CD4-positive, alpha-beta T cell treated with Interleukin-1 beta for 1 hour (primary cell): ENCODE data around the gene CCNI.
"Not testable (repeated sequence)": the region's sequence is repeated elsewhere in the genome, so short reads cannot be mapped to it uniquely, and the experiment has no call there.

Source experiments
- DNase-seq, 2 donors: peaks; one replicate each; pipeline ENCODE4 v3.0.0-alpha.2; 2020 to 2022

Gene CCNI

DNA sequence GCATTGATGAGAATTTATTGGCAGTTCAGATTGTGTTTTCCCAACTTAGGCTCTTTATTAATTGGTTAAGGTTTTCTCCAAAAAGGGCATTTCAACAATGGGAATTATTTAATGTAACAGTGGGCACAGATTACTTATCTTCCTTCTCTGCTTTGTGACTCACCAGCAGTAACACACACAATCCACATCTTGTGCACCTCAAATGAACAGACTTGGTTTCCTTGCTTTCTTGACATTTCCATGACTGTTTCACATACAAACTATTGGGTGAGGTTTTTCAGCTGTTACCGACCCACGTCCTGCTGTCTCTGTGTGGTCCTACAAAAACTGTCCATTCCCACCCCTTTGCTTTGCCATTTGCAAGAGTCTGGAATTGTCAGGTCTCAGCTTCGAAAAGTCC lies 38.1 kb downstream of the CCNI start:
- no peak for DNase-seq

DNA sequence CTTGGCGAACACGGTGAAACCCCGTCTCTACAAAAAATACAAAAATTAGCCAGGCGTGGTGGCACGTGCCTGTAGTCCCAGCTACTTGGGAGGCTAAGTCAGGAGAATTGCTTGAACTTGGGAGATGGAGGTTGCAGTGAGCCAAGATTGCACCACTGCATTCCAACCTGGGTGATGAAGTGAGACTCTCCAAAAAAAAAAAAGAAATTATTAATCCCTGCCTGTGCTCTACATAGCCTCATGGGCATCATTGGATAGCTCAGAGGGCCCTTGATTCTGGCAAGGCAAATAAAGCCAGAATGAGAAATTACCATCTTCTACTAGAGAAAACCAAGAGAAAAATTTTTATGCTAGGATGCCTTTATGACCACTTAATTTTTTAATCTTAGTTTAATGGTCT lies 38.6 kb downstream of the CCNI start:
- not testable (repeated sequence) for DNase-seq

DNA sequence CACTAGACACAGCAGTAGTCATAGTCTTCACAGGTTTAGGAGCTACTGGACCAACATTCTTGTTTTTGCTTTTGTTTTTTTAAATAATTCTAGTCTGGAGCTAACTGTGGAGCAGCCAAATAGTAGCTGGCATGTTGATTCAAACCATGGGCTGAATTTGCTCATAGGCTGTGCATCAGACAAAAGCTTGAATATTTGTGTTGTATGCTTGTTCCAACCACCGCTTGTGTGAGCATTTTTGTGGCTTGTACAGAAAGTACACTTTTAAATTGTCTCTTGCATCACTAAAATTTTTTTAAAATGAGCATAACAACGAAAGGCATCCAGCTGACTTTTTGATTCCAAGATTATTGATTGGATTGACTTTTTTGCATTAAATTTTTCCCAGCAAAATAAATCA lies 39.6 kb downstream of the CCNI start:
- DNase-seq = no peak

DNA sequence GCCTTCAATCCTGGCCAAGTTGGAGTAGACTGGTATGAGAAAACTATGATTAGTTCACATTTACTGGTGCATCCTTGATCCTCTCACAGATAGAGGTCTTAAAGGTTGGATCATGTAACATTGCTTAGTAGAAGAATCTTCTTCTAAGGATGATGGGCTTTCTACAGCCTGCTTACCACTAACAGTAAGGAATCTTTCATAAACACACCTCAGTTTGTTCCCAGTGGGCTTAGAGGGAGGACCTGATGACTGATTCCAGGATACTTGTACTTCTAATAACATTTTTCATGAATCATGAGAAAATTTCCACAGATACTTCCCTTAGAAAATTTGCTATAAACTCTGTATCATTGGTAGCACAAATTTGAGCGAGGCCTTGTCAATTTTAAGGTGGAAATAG lies 40.6 kb downstream of the CCNI start:
- DNase-seq = no peak

DNA sequence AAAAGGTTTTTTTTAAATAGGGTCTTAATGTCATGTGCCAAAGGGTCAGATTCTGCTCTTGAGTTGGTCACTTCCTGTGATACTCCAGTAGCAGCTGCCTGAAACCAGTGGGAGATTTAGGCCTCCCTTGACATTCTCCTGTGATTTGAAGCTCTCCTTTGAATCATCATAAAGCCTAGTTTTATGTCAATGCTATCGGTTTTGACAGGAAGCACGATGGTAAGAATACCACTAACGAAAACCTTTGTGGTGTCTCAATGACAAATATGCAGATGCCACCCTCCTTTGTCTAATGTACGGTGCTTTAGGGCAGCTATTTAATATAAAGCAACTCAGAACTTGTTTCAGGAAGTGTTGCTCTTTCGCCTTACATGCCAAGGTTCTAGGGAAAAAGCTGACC lies 44.2 kb downstream of the CCNI start:
- DNase-seq = peak in 1 of 2 donors; percentile 37

DNA sequence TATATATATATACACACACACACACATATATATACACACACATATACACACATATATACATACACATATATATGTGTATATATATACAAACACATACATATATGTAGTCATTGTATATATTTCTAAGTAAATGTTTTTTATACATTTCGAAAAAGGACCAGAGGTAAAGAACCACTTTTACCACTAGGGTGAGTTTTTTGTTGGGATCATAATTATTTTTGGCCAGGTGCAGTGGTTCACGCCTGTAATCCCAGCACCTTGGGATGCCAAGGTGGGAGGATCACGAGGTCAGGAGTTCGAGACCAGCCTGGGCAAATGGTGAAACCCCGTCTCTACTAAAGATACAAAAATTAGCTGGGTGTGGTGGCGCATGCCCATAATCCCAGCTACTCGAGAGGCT lies 46.0 kb downstream of the CCNI start:
- not testable (repeated sequence) for DNase-seq

DNA sequence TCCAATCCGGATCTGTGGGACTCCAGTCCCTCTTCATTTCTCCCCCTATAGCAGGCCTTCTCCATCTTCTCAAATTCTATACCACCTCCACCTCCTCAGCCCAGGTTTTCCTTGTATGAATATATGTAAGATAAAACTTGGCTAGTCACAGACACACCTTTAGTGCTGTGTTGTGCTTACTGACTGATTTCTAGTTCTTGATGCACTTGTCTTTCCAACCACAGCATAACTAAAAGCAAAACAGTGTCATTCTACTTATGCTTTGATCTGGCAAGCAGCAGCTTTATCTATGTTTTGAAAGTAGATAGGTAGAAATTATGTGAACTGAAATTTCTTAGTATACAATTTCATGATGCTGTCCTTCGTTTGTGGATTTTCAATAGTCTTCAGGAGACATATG lies 47.5 kb downstream of the CCNI start:
- no peak for DNase-seq

DNA sequence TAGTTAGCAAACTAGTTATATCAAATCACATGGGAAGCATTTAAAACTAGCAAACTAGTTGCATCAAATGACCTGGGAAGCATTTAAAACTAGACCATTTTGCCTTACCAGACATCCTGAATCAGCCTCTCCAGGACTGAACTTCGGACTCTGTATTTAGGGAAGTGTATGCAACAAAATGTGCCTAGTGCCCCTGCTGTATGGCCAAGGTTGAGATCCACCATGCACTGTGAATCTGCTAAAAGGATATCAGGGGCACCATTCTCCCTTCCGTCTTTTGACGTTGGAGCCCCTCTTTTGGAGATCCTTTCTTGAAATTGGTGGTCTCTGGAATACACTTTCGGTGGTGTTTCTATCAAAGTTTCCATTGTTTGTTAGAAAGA lies 49.5 kb downstream of the CCNI start:
- DNase-seq = no peak

DNA sequence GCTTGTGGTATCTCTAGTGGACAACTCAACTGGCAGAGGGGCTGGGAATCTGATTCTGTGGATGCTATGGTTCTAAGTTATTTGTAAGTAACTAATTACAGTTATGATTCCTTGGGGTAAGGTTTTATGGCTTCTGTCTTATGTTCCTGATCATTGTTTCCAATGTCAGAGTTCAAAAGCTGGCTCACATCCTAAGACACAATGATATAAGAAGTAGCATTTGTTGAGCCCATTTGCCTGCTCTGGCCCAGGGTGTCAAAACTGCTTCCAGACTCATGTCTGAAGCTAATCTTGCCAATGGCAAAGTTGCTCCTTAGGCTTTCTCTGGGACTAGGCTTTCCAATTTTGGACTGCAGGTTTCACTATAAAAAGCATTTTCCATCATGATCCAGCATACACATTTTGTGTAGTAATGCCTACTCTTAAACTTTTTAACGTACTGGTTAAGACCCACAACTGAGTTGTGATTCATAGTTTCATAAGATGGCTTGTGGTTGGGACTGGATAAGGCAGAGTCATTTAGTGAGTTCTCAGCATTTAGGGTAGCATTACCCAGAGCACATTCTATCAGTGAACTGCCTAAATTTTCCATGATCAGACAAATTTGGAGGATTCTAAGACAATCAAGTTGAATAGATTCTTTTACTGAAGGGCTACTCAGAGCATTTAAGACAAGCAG lies 50.0 kb downstream of the CCNI start:
- no peak for DNase-seq

DNA sequence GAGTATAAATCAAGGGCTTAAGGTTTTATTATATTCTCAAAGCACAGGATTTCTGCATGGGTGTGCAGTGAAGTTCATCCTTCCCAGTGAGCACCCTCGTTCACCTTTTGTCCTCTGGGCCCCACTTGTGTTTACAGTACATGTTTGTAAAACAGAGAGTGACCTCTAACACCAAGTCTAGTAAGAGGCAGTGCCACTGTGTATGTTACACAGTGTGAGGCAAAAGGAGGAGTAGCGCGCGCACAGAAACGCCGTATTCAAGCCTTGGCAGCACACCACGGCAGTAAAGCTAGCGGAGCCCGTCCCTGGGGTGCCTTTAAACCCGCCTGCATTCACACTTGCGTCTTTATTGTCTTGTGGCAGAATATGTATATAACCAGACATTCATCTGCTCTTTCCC lies 51.9 kb downstream of the CCNI start:
- DNase-seq = no peak

DNA sequence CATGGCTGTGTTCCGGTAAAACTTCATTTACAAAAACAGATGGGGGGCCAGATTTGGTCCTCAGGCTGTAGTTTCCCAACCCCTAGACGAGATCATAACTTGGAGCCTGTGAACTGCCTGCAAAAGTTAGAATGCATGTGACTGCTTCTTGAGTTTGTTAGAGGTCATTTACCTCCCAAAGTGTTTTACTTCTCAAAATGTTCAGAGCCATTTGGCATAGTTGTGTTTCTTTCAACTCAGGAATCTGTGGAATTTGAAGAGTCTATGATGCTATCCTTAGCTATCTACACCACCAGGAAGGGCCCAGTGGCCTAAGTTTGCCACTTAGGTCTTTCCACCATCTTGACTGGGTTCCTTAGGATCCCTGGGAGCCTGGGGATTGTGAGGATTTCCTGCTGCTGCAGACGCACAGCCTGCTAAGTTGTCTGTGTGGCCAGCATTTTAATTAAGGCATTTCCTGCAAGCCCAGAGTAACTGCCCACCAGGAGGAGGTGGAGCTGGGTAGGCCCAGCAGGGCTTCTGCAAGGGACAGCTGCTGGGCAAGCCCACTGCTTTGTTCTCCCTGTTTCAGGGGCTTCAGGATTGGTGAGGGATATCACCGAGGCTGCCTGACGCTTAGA lies 53.1 kb downstream of the CCNI start:
- DNase-seq = no peak

DNA sequence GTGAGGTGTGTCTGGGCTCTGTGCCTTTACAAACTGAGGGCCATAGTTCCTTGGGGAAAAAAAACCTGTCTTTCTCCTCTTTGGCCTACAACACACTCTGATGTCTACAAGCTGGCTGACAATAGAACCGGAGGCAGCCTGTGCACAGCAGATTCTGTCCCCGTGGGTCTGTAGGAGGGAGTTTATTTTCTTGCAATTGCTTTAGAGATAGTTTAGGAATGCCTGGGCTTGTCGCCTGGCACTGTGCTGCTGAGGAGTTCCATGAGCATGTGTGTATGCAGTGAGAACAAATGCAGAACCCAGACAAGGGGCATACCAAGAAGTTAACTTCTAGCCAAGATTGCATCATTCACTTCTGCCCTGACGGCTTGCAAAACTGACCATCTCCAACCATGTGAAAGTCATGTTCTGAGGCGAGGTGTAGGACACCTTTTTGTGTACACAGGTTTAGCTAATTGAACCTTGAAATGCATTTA lies 54.1 kb downstream of the CCNI start:
- DNase-seq = no peak

DNA sequence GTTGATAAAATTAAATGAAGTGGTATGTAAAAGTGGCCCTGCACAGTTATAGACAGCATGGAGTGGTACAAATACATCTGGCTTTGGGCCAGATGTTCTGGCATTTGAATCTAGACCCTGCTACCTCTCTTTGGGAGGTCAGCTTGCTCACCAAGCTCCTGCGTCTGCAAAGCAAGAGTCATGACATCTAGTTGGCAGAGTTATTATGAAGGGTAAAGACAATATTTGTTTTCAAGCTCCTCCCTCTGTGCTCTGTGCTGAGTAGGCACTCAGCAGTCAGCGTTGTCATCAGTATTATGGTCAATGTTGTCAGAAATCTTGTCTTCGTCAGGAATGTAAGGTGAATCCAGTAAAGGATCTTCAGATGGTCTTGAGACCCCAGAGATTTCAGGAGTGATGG lies 55.8 kb downstream of the CCNI start:
- DNase-seq = no peak

DNA sequence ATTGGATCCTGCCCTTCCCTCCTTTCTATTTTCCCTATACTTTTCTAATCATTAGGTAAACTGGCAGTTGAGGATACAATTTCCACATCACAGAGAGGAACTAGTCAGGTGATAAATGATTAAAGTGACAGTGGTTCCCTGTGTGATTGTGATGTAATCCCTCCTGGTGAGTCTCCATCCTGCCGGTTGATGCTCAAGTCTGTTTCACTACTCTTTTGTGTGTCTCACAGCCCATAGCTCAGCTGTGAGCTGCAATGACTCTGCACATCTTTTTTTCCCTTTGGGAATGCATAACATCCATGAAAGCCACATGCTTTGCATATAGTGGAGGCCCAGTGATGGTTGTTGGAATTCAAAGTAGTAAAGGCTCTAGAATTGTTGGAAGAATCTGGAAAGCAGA lies 60.4 kb downstream of the CCNI start:
- no peak for DNase-seq

DNA sequence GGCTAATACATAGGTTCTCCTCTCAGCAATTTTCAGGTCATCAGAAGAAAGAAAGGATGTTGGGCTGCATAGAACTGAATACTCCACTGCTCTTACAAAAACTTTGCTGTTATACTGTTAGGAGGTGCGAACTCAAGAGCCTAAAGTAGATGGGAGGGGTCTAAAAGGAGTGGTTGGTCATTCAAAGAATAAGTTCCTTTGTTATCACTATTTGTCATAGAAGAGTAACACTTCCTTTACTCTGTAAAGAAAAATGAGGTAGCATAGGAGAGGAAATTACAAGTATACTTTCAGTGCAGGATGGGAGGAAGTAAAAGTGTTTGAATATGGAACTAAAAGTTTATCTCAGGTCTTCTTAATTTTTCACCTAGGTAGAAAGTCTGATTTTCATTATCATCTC lies 61.5 kb downstream of the CCNI start:
- DNase-seq = no peak

DNA sequence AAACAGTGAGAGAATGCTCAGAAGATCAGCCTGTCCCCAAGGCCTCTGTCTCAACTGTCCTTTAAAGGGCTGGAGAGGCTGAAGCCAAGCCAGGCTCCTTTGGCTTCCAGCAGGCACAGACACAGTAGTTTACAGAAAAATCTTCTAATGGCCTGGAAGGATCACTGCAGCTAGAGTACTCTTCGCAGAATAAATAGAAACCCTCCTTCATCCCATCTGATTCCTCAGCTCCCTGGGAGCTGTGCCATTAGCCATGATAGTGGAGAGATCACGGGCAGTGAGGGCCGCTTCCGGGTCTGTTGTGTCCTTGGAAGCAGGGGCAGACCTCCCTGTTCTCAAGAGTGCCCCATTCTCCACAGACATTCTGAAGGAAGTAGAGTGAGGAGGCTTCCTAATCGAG lies 63.1 kb downstream of the CCNI start:
- no peak for DNase-seq

DNA sequence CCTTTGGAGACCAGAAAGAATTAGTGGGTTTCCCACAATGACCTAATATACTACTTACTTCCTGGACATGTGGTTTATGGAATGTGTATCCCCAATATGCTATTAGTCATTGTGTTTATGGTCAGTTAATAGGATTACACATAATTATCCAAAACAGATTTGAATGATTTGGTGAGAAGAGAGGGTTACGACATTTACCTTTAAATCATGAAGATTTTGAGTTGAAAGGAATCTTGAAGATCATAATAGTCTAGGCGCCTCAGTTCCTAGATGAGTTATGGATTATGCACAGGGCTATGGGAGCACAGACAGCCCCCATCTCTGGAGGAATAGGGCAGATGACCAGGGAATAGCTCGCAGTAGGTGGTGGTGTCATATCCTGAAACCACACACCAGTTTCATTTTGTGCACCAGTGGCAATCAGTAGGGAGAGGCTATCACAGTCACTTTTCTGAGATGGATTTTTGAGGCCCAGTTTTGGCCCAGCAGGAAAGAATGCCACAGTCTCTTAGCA lies 64.9 kb downstream of the CCNI start:
- no peak for DNase-seq

DNA sequence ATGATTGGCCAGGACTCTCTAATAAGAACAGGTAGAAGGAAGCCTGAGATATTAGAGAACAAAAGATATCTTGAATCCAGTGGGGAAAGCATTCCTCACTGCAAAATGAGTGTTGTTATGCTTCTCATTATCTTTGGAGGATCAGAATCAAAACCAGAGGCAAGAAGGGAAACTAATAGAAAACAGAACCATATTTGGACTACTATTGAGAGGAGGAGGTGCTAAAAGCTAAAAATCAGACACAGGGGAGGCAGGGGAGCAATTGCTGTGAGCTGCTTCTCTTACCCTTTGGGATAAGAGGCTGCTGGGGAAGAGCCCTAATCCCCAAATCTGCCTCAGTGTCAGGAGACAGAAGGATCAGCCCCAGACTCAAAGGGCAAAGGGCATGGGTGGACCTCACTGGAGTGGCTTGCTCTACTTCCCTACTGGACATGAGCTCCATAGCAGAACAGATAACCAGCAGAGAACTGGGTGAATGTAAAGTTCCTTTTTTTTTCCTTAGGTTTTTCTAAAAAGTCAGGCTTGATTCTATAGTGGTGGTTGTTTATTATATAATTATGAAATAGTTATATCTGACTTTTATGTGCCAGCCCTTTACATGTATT lies 66.2 kb downstream of the CCNI start:
- no peak for DNase-seq

DNA sequence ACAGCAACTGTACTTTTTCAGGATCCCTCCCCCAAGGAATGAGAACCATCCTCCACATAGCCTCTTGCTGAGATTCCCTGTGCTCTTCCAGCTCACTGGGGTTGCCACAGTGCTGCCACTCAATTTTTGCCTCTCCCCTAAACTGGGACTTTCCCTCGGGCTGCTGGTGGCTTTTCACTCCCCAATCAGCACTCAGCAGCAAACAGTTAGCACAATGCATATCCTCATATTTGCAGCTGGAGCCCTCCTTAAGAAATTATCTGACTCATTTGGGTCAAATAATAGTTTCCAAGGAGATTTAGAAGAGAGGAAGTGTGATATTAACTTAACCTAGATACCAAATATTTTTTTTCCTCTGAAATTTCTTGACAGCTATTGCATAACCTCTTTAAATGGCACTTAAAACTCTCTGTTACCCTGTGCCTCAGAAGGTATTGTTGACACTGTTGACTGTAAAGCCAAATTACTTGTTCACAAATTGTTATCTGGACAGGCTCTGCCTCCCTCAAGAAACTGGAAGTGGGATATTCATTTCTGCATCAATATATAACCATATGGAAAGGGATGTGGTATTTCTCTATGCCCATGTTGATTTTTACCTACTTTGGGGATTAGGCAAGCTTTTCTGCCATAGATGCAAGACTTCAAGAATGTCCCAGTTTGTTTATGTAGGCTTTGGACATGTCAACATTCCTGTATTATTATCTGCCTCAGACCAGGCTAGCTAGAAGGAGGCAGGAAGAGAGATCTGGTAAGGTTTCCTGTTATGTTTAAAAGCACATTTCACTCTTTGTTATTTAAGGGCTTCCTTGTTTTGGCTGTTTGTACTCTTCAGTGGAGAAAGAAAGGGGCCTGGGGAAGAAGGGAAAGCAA lies 68.2 kb downstream of the CCNI start:
- DNase-seq = peak; percentile 51 to 56

DNA sequence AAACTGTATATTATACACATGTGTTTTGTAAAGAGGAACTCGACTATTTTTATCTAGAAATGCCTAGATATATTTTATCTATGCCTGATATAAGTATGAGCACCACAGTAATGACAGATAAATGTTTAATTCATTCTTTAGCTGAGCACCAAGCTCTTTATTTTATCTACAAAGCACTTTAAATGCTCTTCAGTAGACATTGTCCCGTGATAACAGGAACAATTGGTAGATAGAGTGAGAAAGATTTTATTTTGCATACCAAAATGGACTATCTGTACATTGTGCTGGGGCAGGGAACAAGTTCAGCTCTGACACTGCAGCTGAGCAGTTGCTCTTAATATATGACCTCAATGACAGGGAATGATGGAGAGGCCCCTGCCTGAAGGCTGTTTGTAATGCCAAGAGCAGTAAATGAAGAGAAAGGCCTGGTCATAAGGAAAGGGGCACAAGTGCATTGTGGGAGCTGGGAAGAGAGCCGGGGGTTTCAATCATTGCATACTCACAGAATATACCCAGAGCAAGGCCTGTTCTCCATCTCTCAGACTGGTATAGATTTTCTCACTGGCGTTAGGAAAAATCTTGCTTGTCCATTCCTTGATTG lies 68.9 kb downstream of the CCNI start:
- no peak for DNase-seq

DNA sequence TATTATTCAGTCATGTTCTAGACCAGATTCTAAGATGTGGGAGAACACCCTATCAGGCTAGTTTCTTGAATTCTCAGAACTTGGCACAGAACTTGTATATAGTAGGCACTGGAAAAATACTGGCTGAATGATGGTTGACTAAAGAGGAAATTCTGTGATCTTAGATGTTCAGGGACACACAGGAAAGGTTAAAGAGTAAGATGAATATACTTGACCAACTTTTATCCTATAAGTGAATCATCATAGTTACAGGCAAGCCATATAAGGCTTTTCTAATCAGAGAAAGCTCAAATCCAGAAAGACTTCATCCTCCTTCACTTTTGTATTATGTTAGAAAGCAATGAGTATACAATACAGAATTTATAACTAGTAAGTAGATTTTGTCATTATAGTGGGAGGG lies 72.4 kb downstream of the CCNI start:
- DNase-seq = no peak

DNA sequence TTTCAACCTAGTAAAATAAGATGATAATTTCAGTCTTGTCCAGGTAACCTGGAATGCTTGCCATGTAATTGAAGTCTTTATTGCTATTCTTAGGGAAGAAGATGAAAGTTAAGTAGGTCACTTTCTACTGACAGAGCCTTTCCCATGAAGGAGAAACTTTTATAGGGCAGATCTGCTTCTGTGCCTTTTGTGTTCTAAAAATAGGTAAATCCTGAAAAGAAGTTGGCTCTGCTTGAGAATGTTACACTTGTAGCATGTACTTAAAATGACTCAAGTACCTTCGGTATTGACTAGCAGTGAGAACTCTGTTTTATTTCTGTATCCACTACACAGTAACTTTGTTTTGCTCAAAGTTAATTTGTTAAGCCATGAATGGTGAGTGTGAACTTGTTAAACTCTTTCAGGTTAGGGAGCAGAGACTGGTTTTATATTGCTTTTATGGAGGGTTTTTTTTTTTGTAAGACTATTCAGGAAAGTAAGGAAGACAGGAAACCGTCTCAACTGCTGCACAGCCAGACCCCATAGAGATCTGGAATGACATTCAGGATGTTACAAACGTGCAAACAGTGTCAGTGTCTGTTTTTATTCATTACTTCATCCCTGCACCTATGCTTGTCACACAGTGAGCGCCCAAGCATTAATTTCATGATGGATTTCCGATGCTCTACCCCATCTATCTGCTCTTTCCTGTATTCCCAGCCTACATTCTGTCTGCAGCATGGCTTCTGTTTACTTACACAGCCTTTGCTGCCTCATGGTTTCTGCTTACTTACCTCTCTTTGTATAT lies 73.3 kb downstream of the CCNI start:
- no peak for DNase-seq
